ENCODE data around the gene ICE2. TPM values are rescaled to one million over a fixed set of nuclear protein-coding genes. Genes with fewer than 3 reads are reported as not detected.

Gene ICE2
- total and polyA plus RNA-seq, 4 donors: 5.7 to 26.6 (median 16.8) TPM

DNA sequence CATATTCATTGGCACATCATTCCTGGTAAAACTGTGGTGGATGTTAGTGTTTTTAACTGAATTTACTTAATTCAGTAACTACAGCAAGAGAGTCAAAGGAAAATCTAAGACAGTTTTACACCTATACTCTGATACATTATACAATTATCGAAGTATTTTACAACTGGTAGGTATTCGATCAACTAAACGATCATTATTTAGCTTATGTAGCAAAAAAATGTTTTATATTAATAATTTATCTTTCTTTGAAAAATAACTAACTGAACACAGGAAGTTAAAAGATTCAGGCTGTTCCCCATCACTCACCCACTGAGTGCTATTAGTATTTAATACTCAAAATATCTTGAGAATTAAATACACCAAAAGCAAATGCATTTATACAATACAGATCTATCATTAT is 21.0 kb downstream of the ICE2 start:
- DNase-seq (ENCODE audit: low spot score): no peak
- Histone ChIP-seq H3K36me3 (ENCODE audit: control insufficient read depth in 4 of 4, insufficient read depth in 3 of 4, low read depth in 1 of 4, low read length in 3 of 4) (peaks cover 1 to 10% (median 5%) of the 10 kb centered on the region in 4 donors), H3K27ac (ENCODE audit: low read depth in 1 of 2, low read length in 2 of 2) (no peak overlapping the region), H3K9me3 (ENCODE audit: control insufficient read depth in 4 of 4, low read length in 3 of 4) (no peaks in the 10 kb centered on the region), H3K9ac (ENCODE audit: low read depth in 1 of 2, low read length in 2 of 2) (no peak overlapping the region), H3K4me3 (ENCODE audit: low read depth in 1 of 3, low read length in 3 of 3) (no peak overlapping the region), H3K27me3 (ENCODE audit: control insufficient read depth in 4 of 4, insufficient read depth in 4 of 4, low read length in 3 of 4) (no peaks in the 10 kb centered on the region), H3K4me1 (ENCODE audit: control insufficient read depth in 4 of 4, insufficient read depth in 4 of 4, low read length in 3 of 4) (no peaks in the 10 kb centered on the region)
- WGBS: 94% methylated on average over 3 of the region's 3 CpGs
- TF ChIP-seq FOXA1 (IDR thresholded peaks at IDR 0.05): no peak
- TF ChIP-seq, protein P1, sequence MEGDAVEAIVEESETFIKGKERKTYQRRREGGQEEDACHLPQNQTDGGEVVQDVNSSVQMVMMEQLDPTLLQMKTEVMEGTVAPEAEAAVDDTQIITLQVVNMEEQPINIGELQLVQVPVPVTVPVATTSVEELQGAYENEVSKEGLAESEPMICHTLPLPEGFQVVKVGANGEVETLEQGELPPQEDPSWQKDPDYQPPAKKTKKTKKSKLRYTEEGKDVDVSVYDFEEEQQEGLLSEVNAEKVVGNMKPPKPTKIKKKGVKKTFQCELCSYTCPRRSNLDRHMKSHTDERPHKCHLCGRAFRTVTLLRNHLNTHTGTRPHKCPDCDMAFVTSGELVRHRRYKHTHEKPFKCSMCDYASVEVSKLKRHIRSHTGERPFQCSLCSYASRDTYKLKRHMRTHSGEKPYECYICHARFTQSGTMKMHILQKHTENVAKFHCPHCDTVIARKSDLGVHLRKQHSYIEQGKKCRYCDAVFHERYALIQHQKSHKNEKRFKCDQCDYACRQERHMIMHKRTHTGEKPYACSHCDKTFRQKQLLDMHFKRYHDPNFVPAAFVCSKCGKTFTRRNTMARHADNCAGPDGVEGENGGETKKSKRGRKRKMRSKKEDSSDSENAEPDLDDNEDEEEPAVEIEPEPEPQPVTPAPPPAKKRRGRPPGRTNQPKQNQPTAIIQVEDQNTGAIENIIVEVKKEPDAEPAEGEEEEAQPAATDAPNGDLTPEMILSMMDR (IDR thresholded peaks at IDR 0.05; ENCODE audit: low read depth, low read length, missing input control): no peak
- no peak for TF ChIP-seq RAD21 (IDR thresholded peaks at IDR 0.05)
- TF ChIP-seq HNF4G (IDR thresholded peaks at IDR 0.05): no peak
- TF ChIP-seq TAF1 (conservative IDR thresholded peaks at IDR 0.05): no peak
- no peak for TF ChIP-seq JUND (IDR thresholded peaks at IDR 0.05)

DNA sequence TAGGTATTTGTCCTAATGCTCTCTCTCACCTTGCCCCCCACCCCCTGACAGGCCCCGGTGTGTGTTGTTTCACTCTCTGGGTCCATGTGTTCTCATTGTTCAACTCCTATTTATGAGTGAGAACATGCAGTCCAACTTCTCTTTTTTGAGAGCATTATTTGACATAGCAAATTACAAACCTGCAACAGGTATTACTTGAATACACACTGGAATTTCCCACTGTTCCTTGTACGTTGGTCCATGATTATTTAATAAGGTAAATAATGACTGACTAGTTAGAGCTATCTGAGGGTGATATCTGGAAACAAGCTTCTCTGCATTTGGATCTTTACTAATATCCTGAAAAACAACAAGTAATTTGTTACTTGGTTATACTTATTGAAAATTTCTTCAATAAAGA is 24.1 kb downstream of the ICE2 start:
- Histone ChIP-seq H3K9me3 (ENCODE audit: control insufficient read depth in 4 of 4, low read length in 3 of 4) (no peaks in the 10 kb centered on the region), H3K27ac (ENCODE audit: low read depth in 1 of 2, low read length in 2 of 2) (no peak overlapping the region), H3K4me3 (ENCODE audit: low read depth in 1 of 3, low read length in 3 of 3) (no peak overlapping the region), H3K4me1 (ENCODE audit: control insufficient read depth in 4 of 4, insufficient read depth in 4 of 4, low read length in 3 of 4) (no peaks in the 10 kb centered on the region), H3K9ac (ENCODE audit: low read depth in 1 of 2, low read length in 2 of 2) (no peak overlapping the region), H3K27me3 (ENCODE audit: control insufficient read depth in 4 of 4, insufficient read depth in 4 of 4, low read length in 3 of 4) (no peaks in the 10 kb centered on the region), H3K36me3 (ENCODE audit: control insufficient read depth in 4 of 4, insufficient read depth in 3 of 4, low read depth in 1 of 4, low read length in 3 of 4) (peaks cover 1 to 11% (median 8%) of the 10 kb centered on the region in 4 donors)
- WGBS: 65% methylated on average over 2 of the region's 2 CpGs
- TF ChIP-seq YY1 (IDR thresholded peaks at IDR 0.05) (no peak), TAF1 (conservative IDR thresholded peaks at IDR 0.05) (no peak), GABPA (IDR thresholded peaks at IDR 0.05 in 1 of 2, conservative IDR thresholded peaks at IDR 0.05 in 1 of 2) (no peak), JUND (IDR thresholded peaks at IDR 0.05) (no peak), NR2F2 (IDR thresholded peaks at IDR 0.05) (no peak), SP1 (IDR thresholded peaks at IDR 0.05) (no peak), FOXA1 (IDR thresholded peaks at IDR 0.05) (no peak), EGR1 (IDR thresholded peaks at IDR 0.05; ENCODE audit: low read depth in 2 of 2) (no peak)
- TF ChIP-seq, protein P2, sequence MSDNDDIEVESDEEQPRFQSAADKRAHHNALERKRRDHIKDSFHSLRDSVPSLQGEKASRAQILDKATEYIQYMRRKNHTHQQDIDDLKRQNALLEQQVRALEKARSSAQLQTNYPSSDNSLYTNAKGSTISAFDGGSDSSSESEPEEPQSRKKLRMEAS (IDR thresholded peaks at IDR 0.05): no peak
- DNase-seq (ENCODE audit: low spot score): no peak

DNA sequence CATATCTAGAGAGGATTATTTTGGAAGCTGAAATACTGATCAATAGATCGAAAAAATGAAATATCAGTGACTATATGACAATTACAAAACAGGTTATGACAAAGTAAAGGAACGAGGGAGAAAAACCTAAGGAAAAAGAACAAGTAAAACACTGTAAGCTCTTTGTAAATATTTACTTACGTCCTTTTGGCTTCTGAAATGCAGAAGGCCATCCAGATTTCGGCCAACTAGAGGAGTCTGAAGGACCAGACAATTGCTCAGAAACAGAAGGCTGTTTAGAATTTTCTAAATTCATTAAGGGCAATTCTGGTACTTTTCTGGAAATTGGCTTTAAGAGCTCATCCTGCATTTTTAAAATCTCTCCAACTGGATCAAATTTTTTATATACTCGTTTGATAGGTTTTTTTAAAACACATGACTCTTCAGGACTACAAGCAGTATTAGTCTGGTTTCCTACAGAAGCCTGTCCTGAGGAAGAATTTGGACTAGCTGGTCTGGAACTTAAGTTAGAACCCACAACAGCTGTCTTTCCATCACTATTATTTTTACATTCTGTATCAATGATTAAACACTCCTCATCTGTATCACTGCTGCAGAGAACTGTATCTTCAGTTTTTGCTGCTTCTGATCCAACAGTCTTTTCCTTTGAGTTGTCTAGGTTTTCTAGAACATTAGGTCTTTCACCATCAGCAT is 30.1 kb downstream of the ICE2 start:
- peaks cover 0 to 22% (median 13%) of the 10 kb centered on the region in 4 donors for H3K4me1 ChIP-seq (ENCODE audit: control insufficient read depth in 4 of 4, insufficient read depth in 4 of 4, low read length in 3 of 4)
- H3K4me3 ChIP-seq (ENCODE audit: low read depth in 1 of 3, low read length in 3 of 3): no peak overlapping the region
- WGBS: 30% methylated on average over 5 of the region's 5 CpGs
- no peak for DNase-seq (ENCODE audit: low spot score)
- H3K9me3 ChIP-seq (ENCODE audit: control insufficient read depth in 4 of 4, low read length in 3 of 4): no peaks in the 10 kb centered on the region
- H3K9ac ChIP-seq (ENCODE audit: low read depth in 1 of 2, low read length in 2 of 2): no peak overlapping the region
- no peaks in the 10 kb centered on the region for H3K27me3 ChIP-seq (ENCODE audit: control insufficient read depth in 4 of 4, insufficient read depth in 4 of 4, low read length in 3 of 4)
- H3K36me3 ChIP-seq (ENCODE audit: control insufficient read depth in 4 of 4, insufficient read depth in 3 of 4, low read depth in 1 of 4, low read length in 3 of 4): peaks cover 1 to 13% (median 8%) of the 10 kb centered on the region in 4 donors
- TF ChIP-seq HNF4G (IDR thresholded peaks at IDR 0.05): no peak
- TF ChIP-seq, protein P2 (IDR thresholded peaks at IDR 0.05): no peak
- no peak overlapping the region for H3K27ac ChIP-seq (ENCODE audit: low read depth in 1 of 2, low read length in 2 of 2)

All from liver (tissue), 9 donors.